GM12878 (cell line): ENCODE data around the gene ATP5F1D. TPM values are rescaled to one million over a fixed set of nuclear protein-coding genes. Genes with fewer than 3 reads are reported as not detected.

Source experiments
- ATAC-seq: fragments of 200-7000 bp; cut with Tn5 transposase; 3 replicates; pipeline ENCODE4 v1.9.1; 2020; ENCODE audit warnings: mild to moderate bottlenecking, moderate library complexity
- BruUV-seq: library from RNA; stranded (reverse); fragments of 400-500 nt; replicated peaks from 2 replicates; lab custom pipeline; 2021; lab: Mats Ljungman, UMichigan
- CTCF ChIA-PET: fragments of 300-600 bp; sonication (Branson Sonifier 250); formaldehyde crosslinking; extraction: SDS; loops from one replicate; lab custom pipeline; 2021; ENCODE audit warnings: inconsistent platforms; lab: Yijun Ruan, JAX
- POLR2A ChIA-PET: fragments of 350-600 bp; formaldehyde crosslinking; extraction: SDS; loops from one replicate; lab custom pipeline; 2021; ENCODE audit warnings: inconsistent platforms; lab: Charles Lee
- RAD21 ChIA-PET: fragments of 300-600 bp; sonication (Branson Sonifier 250); formaldehyde crosslinking; loops from one replicate; lab custom pipeline; 2023; ENCODE audit warnings: antibody characterized with exemption; ENCODE audit not compliant: unreplicated experiment; lab: Charles Lee
- SMC1A ChIA-PET: fragments of 300-600 bp; sonication (Branson Sonifier 250); formaldehyde crosslinking; loops from one replicate; lab custom pipeline; 2023; ENCODE audit not compliant: unreplicated experiment, uncharacterized antibody; lab: Charles Lee
- DNase-seq: peaks from one replicate; pipeline ENCODE4 v3.0.0-alpha.2; 2011; ENCODE audit warnings: low read depth, low spot score
- FAIRE-seq: peaks from 3 replicates; lab custom pipeline; 2011; peaks lifted over from hg19 to GRCh38; lab: Jason Lieb, UNC
- H2AFZ ChIP-seq: 2 replicates; pipeline ENCODE4 v1.6.0; 2011; ENCODE audit warnings: low read depth, low read length, control low read depth; ENCODE audit not compliant: control insufficient read depth
- H3K27ac ChIP-seq: 2 replicates; pipeline ENCODE4 v1.5.1; 2011; ENCODE audit warnings: control low read depth; ENCODE audit not compliant: control insufficient read depth, insufficient read depth
- H3K27me3 ChIP-seq, 2 experiments: replicated peaks in 1 of 2; 2 replicates each; pipeline versions ENCODE4 v1.6.0 to v1.6.1; 2011; ENCODE audit warnings: low read length in 1 of 2; ENCODE audit not compliant: control insufficient read depth in 2 of 2, insufficient read depth in 2 of 2
- H3K36me3 ChIP-seq, 2 experiments: 2 replicates each; pipeline ENCODE4 v1.5.1; 2011; ENCODE audit warnings: low read length in 1 of 2; ENCODE audit not compliant: control insufficient read depth in 2 of 2, insufficient read depth in 2 of 2
- H3K4me1 ChIP-seq: 2 replicates; pipeline ENCODE4 v1.6.1; 2011; ENCODE audit warnings: mild to moderate bottlenecking, low read length, moderate library complexity, mixed read lengths; ENCODE audit not compliant: control insufficient read depth, insufficient read depth
- H3K4me2 ChIP-seq: 2 replicates; pipeline ENCODE4 v1.6.0; 2011; ENCODE audit warnings: control low read depth; ENCODE audit not compliant: control insufficient read depth, insufficient read depth
- H3K4me3 ChIP-seq: fragments of 200-600 bp; sonication (generic); 2 replicates; pipeline ENCODE4 v1.5.1; 2016
- H3K79me2 ChIP-seq: 2 replicates; pipeline ENCODE4 v1.6.0; 2011; ENCODE audit warnings: low read length; ENCODE audit not compliant: control insufficient read depth, insufficient read depth
- H3K9ac ChIP-seq: 2 replicates; pipeline ENCODE4 v1.8.0; 2011; ENCODE audit warnings: low read length, control low read depth, mixed read lengths; ENCODE audit not compliant: control insufficient read depth, insufficient read depth
- H3K9me3 ChIP-seq: replicated peaks from 3 replicates; pipeline ENCODE4 v1.5.1; 2011; ENCODE audit warnings: mild to moderate bottlenecking, low read length; ENCODE audit not compliant: control insufficient read depth, insufficient read depth
- H4K20me1 ChIP-seq: 2 replicates; pipeline ENCODE4 v1.6.0; 2011; ENCODE audit not compliant: control insufficient read depth, insufficient read depth
- BHLHE40 ChIP-seq, 2 experiments: fragments of 450-650 bp in 1 of 2; IDR thresholded peaks; 2 replicates each; pipeline ENCODE4 v1.6.1; 2011 to 2017; ENCODE audit warnings: low read depth in 2 of 2, borderline replicate concordance in 1 of 2, improper control_type of control experiment in 1 of 2, low read length in 1 of 2, mild to moderate bottlenecking in 1 of 2
- CBFB ChIP-seq: IDR thresholded peaks from 2 replicates; pipeline ENCODE4 v1.6.1; 2016; ENCODE audit warnings: antibody characterized with exemption, low read depth
- CBX5 ChIP-seq: sonication (generic); IDR thresholded peaks from 2 replicates; pipeline ENCODE4 v1.6.1; 2016; ENCODE audit warnings: low read depth, moderate library complexity, mild to moderate bottlenecking, inconsistent platforms
- CUX1 ChIP-seq: IDR thresholded peaks from 2 replicates; pipeline ENCODE4 v1.6.1; 2012; ENCODE audit warnings: improper control_type of control experiment, low read depth, low read length; ENCODE audit not compliant: insufficient replicate concordance
- EED ChIP-seq: sonication (generic); IDR thresholded peaks from 2 replicates; pipeline ENCODE4 v1.6.1; 2016; ENCODE audit warnings: antibody characterized with exemption, low read depth
- EGR1 ChIP-seq, 2 experiments: IDR thresholded peaks; 1 replicate in 1 of 2; 2 replicates in 1 of 2; pipeline ENCODE4 v1.6.1; 2011 to 2012; ENCODE audit warnings: low read depth in 2 of 2, low read length in 2 of 2, borderline replicate concordance in 1 of 2, mild to moderate bottlenecking in 1 of 2, moderate library complexity in 1 of 2
- GABPA ChIP-seq: IDR thresholded peaks from 2 replicates; pipeline ENCODE4 v1.6.1; 2014; ENCODE audit warnings: antibody characterized with exemption, low read depth, mild to moderate bottlenecking, inconsistent platforms
- JUND ChIP-seq: IDR thresholded peaks from 2 replicates; pipeline ENCODE4 v1.6.1; 2012; ENCODE audit warnings: low read depth, mild to moderate bottlenecking, low read length, improper control_type of control experiment, moderate library complexity
- MTA2 ChIP-seq: fragments of 450-650 bp; IDR thresholded peaks from 2 replicates; pipeline ENCODE4 v1.6.1; 2016; ENCODE audit warnings: low read depth, mild to moderate bottlenecking, moderate library complexity
- POU2F2 ChIP-seq: IDR thresholded peaks from 3 replicates; pipeline ENCODE4 v1.6.1; 2011; ENCODE audit warnings: low read depth, mild to moderate bottlenecking, low read length, borderline replicate concordance
- SP1 ChIP-seq: IDR thresholded peaks from one replicate; pipeline ENCODE4 v1.6.1; 2011; ENCODE audit warnings: low read depth, low read length
- ZBTB40 ChIP-seq: fragments of 450-650 bp; IDR thresholded peaks from 2 replicates; pipeline ENCODE4 v1.6.1; 2016; ENCODE audit warnings: mild to moderate bottlenecking, moderate library complexity, borderline replicate concordance
- ZNF24 ChIP-seq: fragments of 450-650 bp; IDR thresholded peaks from 2 replicates; pipeline ENCODE4 v1.6.1; 2017; ENCODE audit warnings: antibody characterized with exemption, mild to moderate bottlenecking
- WGBS: methylation state at CpG from one replicate; pipeline ENCODE4 v1.1.6; 2016; ENCODE audit warnings: low lambda C conversion rate; ENCODE audit not compliant: insufficient replicate concordance, insufficient coverage; ENCODE audit errors: missing lambda C conversion rate; 5-methylcytosine and 5-hydroxymethylcytosine counted together
- in situ Hi-C: fragments of 300-500 bp; cut with MboI; formaldehyde crosslinking; loops from 9 replicates; pipeline ENCODE4 v1.14.3; 2018; ENCODE audit warnings: mixed read lengths
- intact Hi-C: fragments of 100-400 bp; cut with micrococcal nuclease; formaldehyde crosslinking; loops from one replicate; pipeline ENCODE4 v1.14.2; 2022; ENCODE audit not compliant: unreplicated experiment
- polyA plus RNA-seq, 11 experiments: library from polyadenylated mRNA; depleted of rRNA in 4 of 11; unstranded in 6 of 11; stranded (reverse) in 5 of 11; fragments of >200 nt; fragmentation: Nextera tagmentation in 4 of 11; fragmentation: Illumina TruSeq in 1 of 11; extraction: Ambion mirVana in 4 of 11; extraction: Trizol in 1 of 11; gene quantifications; 1 replicate in 1 of 11; 2 replicates in 10 of 11; pipeline versions ENCODE4 v1.2.1 to v1.2.3, GENCODE V29; 2011 to 2016; ENCODE audit warnings: inconsistent platforms in 2 of 11, missing spikeins in 2 of 11, low read depth in 1 of 11
- total RNA-seq, 4 experiments: library from RNA; depleted of rRNA in 3 of 4; stranded (reverse); fragments of >200 nt in 3 of 4; fragmentation: Illumina TruSeq in 1 of 4; extraction: Trizol in 1 of 4; gene quantifications; 2 replicates each; pipeline versions ENCODE4 v1.2.1 to v1.2.3, GENCODE V29; 2013 to 2021

Gene ATP5F1D
- total and polyA plus RNA-seq, 10 of the 15 experiments (the other 5 are each of a cell fraction or from before 2014, with no cell fraction given): 7.2 to 357 (median 49.5) TPM

- ChIA-PET RAD21 (interaction anchor here (1.1 to 3.8 kb wide), 5 partner anchors 8 to 156 kb away, joined by 3 to 24 read pairs (median 6); partner anchors contain the start of gene CIRBP), CTCF (interaction anchor here (0.9 to 2.2 kb wide), 3 partner anchors 10 to 156 kb away, joined by 3 to 10 read pairs (median 3); partner anchors contain the start of gene CIRBP), POLR2A (interaction anchor here (1.6 to 2.4 kb wide), 3 partner anchors 10 to 15 kb away, joined by 4 to 12 read pairs (median 12); partner anchors contain the start of gene CIRBP), SMC1A (no interaction called here)
- Histone ChIP-seq H3K4me3 (peak overlapping the region; percentile 68), H3K27ac (peak overlapping the region; percentile 96), H3K4me1 (peaks cover 40% of the 10 kb centered on the region), H3K27me3 (no peaks in the 10 kb centered on the region), H3K4me2 (peak overlapping the region; percentile 98), H4K20me1 (no peaks in the 10 kb centered on the region), H3K9me3 (no peaks in the 10 kb centered on the region), H2AFZ (no peak overlapping the region), H3K79me2 (peaks cover 43% of the 10 kb centered on the region), H3K9ac (peak overlapping the region; percentile 78), H3K36me3 (peaks cover 10 to 24% of the 10 kb centered on the region in 2 experiments; a peak in 3 of 4 replicates)
- DNase-seq: peak; percentile 73
- FAIRE-seq: peak; percentile 83
- in situ Hi-C loops: no loop called here
- TSS peak; percentile 68 for BruUV-seq
- intact Hi-C loops: no loop called here
- WGBS: 3% methylated on average over 16 of the region's 17 CpGs
- ATAC-seq: peak; percentile 59
- TF ChIP-seq EED (peak; percentile 65), MTA2 (peak; percentile 30; the same call in 1 of the 2 replicates), JUND (no peak), CUX1 (peak; percentile 97), EGR1 (IDR thresholded peaks at IDR 0.05; ENCODE audit: borderline replicate concordance in 1 of 2, low read depth in 2 of 2, low read length in 2 of 2) (peak in 1 of 2 experiments; percentile 45; a peak in 1 of 3 replicates), BHLHE40 (IDR thresholded peaks at IDR 0.05; ENCODE audit: borderline replicate concordance in 1 of 2, low read depth in 2 of 2, low read length in 1 of 2) (peak in 1 of 2 experiments; percentile 58; a peak in 3 of 4 replicates), ZBTB40 (peak; percentile 73; the same call in 1 of the 2 replicates), GABPA (no peak), CBX5 (no peak), SP1 (peak; percentile 29), CBFB (0 out of 2 replicates have a peak, but pooled peaks have one; percentile 20), POU2F2 (peak; percentile 71; the same call in 2 of the 3 replicates), ZNF24 (no peak)
These were observed 17.8 kb downstream of the ATP5F1D start for GRCh38 chr19:1259206-1259875.
